HG03139 (cell line): ENCODE data around the gene PTN.
"Not testable (repeated sequence)": the region's sequence is repeated elsewhere in the genome, so short reads cannot be mapped to it uniquely, and the experiment has no call there.

Experiments used
- ATAC-seq: cut with Tn5 transposase; IDR thresholded peaks from one replicate; pipeline ENCODE4 v1.9.1; 2021; ENCODE audit not compliant: unreplicated experiment

The PTN gene

DNA sequence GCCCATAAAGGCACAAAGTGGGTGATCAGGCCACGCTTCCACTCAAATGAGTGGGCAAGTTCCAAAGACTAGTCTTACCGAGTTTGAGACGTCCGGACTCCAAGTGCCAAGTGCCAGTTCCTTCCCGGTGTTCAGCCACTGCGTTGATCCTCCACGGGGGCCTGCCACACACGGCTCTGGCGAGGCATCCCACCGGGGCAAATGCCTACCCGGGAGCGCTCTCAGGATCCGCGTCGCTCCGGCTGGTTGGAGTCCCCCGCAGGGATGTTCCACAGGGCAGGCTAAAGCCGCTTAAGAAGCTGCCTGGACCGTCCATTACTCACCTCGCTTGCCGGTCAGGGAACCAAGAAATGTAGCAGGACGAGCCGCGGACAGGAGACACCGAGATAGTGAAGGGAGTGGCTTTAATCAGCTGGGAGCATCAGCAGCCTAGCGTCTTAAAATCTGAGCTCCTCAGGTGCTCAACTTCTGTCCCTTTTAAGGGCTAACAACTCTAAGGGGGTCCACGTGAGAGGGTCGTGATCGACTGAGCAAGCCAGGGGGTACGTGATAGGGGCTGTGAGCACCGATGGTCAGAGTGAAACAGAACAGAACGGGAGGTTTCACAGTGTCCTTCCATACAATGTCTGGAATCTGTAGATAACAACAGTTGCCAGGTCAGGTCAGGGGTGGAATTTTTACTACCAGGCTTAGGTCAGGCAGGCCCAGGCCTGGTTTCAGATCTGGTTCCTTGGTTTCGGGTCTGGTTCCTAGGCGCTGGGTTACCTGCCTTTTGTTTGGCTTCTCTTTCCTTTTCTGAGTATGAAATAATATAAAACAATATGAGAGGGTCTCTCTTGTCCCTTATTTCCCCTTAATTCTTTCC is 75.3 kb downstream of the PTN start:
- ATAC-seq, result not testable (repeated sequence)

DNA sequence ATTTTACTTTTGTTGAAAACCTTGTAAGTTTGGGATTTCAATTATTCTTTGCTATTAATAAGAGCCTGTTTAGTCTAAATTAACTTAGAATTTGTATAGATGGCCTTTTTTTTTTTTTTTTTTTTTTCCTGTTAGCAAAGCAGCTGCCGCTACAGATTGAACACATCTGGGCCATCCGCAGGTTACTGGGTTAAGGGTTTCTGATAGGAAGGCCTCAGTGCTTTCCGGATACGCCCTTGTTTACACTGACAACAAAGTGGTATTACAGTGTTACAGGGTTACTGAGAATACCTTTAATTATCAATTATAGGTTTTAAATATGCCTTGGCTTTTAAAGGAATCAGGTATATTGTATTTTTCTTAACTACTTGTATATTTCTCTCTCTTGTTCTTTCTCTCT is 76.8 kb downstream of the PTN start:
- no peak for ATAC-seq

DNA sequence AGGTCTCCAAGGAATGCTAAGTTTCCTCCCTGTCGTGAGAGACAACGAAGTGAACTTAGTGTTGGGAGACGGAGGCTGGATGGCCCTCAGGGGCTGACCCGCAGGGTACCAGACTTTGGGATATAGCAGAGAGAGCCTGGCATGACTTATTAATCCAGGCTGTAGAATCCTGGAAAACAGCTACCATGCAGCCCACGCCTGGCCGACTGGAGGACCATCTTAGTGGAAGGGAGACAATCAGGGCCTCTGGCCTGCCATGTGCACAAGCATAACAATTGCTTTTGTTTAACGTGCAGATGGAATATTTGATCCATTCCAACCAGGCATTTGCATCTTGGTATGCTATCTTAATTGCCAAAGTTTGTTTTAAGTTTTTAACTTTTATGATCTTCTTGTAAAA is 78.1 kb downstream of the PTN start:
- ATAC-seq, result not testable (repeated sequence)

DNA sequence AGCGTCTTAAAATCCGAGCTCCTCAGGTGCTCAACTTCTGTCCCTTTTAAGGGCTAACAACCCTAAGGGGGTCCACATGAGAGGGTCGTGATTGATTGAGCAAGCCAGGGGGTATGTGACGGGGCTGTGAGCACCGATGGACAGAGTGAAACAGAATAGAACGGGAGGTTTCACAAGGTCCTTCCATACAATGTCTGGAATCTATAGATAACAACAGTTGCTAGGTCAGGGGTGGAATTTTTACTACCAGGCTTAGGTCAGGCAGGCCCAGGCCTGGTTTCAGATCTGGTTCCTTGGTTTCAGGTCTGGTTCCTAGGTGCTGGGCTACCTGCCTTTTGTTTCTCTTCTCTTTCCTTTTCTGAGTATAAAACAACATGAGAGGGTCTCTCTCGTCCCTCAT is 80.9 kb downstream of the PTN start:
- ATAC-seq, result no peak

DNA sequence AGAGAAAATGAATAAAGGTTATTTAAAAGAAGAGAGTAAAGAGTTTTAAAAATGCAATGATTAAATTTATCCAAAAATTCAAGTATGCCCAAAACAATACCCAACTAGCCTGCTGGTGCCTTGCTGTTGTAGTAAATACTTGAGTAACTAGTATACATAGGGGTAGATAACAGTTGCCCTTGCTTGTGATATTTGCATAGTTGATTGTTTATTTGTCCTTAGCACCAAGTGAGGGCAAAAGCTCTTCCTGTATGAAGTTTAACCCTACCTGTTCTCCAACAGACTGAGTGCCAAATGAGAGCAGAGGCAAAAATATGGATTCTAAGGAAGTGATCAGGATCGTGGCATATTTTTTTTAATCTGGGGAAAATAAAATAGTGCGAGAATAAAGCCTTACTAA is 85.0 kb downstream of the PTN start:
- no peak for ATAC-seq

DNA sequence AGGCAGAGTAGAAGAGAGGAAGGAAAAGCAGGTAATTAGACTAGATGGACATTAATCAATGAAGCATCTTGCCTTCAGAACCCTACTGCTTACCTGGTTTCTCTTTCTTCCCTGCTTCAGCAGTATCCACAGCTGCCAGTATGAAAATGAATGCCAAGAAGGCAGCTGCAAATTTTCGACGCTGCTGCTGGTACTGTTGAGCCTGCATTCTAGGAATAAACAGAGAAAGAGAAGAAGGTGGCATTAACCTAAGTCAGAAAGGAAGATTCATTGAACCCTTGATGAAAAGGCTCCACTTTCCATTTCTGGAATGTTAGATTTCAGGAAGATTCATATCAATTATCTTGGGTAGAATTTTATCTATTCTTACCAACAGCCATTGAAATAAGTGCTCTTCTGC is 88.8 kb downstream of the PTN start:
- ATAC-seq, result no peak

DNA sequence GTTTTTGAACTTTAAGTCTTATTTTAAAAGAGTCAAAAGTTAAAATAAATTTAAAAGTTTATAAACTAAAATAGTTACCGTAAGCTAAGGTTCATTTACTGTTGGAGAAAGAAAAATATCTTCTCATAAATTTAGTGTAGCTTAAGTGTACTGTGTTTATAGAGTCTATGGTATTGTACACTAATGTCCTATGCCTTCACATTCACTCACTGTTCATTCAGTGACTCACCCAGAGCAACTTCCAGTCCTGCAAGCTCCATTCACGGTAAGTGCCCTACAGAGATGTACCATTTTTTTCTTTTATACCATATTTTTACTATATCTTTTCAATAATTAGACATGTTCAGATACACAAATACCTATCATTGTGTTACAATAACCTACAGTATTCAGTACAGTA is 97.6 kb downstream of the PTN start:
- ATAC-seq, result no peak

DNA sequence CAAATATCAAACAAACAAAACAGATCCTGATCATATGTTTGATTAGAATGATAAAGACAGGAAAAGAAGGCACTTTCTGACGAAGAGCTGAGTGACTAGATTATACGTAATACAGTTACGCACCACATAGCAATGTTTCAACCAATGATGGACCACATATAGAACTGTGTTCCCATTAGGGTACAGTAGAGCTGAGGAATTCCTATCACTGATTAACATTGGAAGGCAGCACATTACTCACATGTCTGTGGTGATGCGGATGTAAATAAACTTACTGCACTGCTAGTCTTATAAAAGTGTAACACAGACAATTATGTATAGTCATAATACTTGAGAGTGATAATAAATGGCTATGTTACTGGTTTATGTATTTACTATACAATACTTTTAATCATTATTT is 98.3 kb downstream of the PTN start:
- ATAC-seq, result no peak

DNA sequence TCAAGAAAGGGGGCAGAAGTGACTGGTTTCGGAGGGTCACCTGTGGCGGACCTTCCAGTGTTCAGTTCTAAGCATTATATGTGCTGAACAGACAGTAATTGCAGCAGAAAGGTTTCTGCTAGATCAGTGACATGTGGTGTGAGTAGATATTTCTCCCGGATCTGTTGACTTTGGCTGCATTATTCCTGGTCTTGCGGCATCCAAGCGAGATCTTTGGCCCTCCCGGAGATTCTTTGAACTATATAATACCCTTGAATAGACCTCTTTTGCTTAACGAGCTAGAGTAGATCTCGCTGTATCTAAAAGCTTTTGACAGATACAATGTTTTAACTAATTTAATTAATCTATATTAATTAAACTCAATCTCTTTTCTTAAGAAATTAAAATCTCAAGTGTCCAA is 99.8 kb downstream of the PTN start:
- no peak for ATAC-seq

DNA sequence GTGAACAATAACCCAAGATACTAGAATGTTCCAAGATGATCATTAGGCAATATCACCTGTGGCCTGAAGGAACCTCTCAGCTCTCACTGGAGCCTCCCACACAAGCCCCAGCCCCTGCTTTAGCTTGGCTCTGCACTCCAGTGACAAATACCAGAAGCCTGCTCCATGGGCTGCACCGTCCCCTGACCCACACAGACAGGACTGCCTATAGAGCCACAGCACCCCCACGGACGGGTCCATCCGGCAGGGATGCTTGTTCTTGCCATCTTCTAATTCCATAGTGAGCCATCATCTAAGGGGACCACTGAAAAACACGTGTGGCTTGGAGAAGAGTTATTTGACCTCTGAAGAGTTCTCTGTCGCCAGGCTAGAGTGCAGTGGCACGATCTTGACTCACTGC is 100.9 kb downstream of the PTN start:
- ATAC-seq, result no peak

DNA sequence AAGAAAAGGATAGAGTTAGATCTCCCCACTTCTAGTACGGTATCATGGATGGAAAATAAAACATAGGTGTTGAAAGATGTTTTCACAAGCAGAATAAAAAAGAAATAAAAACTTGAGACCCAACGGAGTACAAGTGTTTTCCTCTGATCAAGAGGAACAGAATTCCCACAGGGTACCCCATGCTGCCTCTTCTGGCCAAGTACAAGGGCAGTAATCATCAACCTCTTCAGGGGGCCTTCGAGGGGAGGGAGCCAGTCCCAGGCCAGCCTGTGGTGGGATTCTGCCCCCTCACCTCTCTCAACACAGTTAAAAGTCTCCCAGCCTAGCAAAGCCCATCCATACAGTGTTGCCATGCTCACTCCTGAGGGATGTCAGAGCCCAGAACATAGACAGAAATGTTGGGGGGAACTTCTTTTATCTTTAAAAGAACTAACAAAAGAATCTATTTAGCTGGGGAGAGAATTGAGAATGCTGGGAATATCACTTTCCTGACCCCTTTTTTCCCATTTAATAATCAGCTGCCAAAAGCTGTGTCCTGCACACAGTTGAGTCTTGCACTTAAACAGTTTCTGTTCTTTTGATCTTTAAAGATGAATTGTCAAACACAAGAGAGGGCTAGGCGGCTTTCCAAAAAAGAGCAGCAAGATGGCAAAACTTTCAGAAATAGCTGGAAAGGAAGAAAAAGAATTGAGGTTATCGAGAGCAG is 101.7 kb downstream of the PTN start:
- no peak for ATAC-seq

DNA sequence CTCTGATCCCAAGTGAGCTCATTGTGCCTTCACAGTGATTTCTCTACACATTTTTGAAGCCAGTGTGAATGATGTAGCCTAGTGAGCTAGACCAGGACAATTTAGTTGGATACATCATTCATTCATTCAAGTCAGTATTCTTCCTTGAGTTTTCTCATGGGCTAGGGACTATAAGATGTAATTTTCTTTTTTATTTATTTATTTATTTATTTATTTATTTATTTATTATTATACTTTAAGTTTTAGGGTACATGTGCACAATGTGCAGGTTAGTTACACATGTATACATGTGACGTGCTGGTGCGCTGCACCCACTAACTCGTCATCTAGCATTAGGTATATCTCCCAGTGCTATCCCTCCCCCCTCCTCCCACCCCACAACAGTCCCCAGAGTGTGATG is 104.3 kb downstream of the PTN start:
- not testable (repeated sequence) for ATAC-seq

DNA sequence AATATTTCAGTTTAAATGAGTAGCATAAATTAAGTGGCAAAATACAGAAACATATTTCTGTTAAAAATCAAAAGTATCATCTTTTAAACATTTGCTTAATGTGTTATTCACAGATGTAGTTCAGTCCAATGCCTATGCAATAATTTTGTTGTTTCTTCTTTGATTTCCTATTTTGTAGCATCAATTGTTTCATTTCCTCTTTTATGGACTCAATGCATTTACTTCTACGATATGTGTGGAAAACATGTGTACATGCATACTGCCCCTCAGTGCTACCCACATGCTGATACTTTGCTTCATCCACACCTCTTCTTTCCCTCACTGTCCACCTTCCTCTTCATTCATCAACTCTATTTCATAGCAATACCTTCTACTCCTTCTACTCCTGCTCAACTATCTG is 108.1 kb downstream of the PTN start:
- no peak for ATAC-seq

DNA sequence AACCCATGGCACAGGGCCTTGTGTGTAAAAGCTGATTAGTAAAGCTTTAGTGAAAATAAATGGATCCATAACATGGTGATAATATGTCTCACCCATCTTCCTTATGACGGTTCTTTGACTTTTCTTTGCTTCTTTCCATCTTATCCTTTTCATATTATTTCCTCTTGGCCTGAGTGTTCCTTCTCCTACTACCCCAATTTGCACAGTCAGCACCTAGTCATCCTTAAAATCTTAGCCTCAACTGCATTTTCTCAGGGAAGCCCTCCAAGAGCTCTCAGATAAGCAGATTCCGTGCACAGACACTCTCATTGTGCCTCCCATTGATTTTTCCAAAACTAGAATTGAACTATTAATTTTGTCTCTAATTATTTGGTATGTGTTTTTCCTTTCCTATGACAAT is 112.4 kb downstream of the PTN start:
- no peak for ATAC-seq

DNA sequence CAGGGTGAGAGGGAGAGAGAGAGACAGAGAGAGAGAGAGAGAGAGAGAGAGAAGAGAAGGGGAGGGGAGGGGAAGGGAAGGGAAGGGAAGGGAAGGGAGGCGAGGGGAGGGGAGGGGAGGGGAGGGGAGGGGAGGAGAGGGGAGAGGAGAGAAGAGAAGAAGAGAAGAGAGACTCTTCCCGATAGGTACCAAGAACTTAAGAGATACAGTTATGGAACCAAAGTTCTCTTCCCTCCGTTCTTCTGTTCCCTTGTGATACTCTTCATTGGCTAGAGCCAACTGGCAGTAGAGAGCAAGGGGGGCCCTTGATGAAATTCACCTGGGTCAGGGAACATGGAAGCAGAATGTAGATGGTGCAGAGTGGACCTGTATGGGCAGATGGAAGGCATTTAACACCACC is 122.1 kb downstream of the PTN start:
- ATAC-seq, result no peak

DNA sequence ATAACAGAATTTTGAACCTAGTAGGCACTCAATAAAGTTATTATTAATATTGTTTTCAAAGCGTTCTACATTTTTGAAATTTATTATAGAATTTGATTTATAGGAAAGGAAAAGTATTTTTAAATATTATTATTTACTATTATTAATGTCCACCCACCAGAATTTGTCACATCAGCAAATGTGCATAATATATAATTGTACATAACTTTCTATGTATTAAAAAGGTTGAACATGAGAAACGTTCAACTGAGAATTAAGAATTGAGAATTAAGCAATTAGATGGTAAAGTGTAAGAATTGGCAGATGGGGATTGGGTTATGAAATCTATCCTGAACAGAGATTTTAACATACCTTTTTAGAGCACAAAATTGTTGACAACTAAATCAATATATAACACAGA is 129.8 kb downstream of the PTN start:
- ATAC-seq, result no peak

DNA sequence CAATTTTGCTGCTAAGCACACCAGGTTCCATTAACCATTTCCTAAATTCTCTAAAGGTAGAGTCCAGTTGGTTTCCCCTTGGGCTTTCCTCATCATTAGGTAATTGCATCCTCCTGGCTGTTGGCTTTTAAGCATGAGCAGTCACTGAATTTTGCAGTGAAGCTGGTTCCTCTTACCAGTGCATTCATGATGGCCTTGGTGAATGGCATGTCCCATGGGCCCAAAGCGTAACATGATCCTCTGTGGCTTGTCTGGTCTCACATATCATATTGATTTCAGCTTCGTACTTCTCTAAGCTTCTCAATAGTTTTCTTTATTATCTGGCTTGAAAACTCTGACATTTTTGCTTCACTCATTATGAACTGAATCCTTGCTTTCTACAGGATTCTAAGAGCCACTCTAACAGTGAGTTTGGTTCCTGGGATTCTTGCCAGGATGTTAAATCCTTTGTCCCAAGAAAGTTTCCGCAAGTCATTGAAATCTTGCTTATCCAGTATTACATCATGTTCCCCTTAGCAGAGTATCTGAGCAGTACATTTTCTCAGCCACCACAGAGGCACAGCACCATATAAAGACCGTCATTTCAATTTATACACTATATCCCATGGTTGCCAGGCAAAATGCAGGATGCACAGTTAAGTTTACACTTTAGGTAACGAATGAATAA is 134.2 kb downstream of the PTN start:
- no peak for ATAC-seq

DNA sequence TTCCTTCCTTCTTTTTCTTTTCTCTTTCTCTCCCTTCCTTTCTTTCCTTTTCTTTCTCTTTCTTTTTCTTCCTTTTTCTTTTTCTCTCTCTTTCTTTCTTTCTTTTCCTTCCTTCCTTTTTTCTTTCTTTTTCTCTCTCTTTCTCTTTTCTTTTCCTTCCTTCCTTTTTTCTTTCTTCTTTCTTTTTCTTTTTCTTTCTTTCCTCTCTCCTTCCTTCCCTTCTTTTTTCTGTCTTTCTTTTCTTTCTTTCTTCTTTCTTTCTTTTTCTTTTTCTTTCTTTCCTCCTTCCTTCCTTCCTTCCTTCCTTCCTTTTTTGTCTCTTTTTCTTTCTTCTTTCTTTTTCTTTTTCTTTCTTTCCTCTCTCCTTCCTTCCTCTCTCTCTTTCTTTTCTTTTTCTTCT is 136.8 kb downstream of the PTN start:
- no peak for ATAC-seq

DNA sequence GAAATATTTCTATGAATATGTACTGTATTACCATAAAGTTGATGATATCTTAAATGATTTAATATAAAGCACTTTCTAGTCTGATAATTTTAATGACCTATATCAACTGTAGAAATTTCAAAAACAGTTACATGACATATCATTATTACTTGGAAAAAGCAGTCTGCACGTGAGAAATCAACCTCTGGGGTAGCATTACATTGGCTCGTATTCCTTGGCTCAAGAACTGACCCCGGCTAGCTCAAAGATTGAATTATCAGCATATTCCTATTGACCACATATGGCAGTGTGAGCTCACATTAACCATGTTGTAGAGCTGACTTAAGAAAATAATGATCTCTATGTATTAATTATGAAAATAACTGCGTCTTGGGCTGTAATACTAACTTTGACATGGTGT is 139.3 kb downstream of the PTN start:
- ATAC-seq, result no peak

DNA sequence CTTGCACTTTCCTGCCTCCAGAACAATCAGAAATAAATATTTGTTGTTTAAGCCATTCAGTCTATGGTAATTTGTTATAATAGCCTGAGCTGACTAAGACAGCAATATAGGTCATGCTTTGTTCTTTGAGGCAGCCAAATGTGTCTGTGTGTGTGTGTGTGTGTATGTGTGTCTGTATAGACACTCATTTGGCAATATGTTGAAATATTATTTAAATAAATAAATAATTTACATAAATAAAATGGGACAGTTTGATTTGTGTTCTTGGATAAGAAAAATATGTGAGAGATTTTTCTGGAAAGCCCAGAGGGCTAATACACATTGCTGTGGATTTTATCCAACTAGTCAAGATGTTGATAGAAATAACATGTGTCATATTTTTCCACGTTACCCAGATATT is 140.2 kb downstream of the PTN start:
- ATAC-seq, result no peak

DNA sequence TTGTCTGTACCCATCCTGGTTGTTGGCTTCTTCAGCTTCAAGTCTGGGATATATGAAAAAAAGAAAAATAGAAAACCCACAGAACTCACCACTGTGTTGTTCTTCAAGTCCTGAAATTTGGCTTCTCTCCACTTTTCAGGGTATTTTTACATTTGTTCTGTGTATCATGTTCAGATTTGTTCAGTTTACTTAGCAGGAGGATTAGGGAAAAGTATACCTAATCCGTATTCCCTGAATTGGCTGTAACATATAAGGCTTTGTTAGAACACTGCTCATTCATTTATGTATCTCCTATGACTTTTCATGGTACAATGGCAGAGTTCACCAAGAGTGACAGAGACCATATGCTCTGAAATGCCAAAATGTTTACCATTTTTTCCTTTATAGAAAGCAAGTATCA is 146.9 kb downstream of the PTN start:
- no peak for ATAC-seq

DNA sequence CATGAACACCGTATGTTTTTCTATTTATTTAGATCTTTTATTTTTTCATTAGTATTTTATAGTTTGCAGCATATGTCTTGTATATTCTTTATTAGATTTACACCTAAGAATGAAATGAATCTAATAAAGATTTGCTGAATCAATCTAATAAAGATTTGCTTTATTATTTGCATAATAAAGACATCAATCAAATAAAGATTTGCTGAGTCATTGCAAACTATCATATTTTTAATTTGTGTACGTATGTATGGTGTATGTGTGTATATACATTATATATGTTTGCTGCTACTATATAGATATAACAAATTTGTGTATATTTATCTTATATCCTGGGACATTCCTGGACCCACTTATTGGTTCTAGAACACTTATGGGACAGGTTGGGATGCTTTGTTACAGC is 147.5 kb downstream of the PTN start:
- ATAC-seq, result no peak
